NOMO-1 (cell line): ENCODE measurements around the gene HVCN1.
"Not testable (repeated sequence)": the region's sequence is repeated elsewhere in the genome, so short reads cannot be mapped to it uniquely, and the experiment has no call there.

Experiments
- DNase-seq, 2 experiments: peaks; one replicate each; lab custom pipeline; 2025; ENCODE audit not compliant: unreplicated experiment in 2 of 2; lab: John Stamatoyannopoulos, UW

HVCN1 gene

GRCh38 chr12:110668480-110669192 lies 20.3 kb downstream of the HVCN1 start:
- no peak for DNase-seq

- DNase-seq = no peak
Measured at GRCh38 chr12:110667671-110668070, 21.2 kb downstream of the HVCN1 start.

GRCh38 chr12:110666892-110667291 lies 22.0 kb downstream of the HVCN1 start:
- DNase-seq = no peak

GRCh38 chr12:110661337-110661972 lies 27.5 kb downstream of the HVCN1 start:
- DNase-seq = peak; percentile 86 to 91

GRCh38 chr12:110658878-110659277 lies 30.0 kb downstream of the HVCN1 start:
- no peak for DNase-seq

- DNase-seq = no peak
Measured at GRCh38 chr12:110658242-110658641, 30.7 kb downstream of the HVCN1 start.

GRCh38 chr12:110657747-110658146 lies 31.2 kb downstream of the HVCN1 start:
- no peak for DNase-seq

GRCh38 chr12:110656071-110656655 lies 32.8 kb downstream of the HVCN1 start:
- no peak for DNase-seq

- not testable (repeated sequence) for DNase-seq
Measured at GRCh38 chr12:110654238-110654637, 34.7 kb downstream of the HVCN1 start.

GRCh38 chr12:110649341-110649847 lies 39.5 kb downstream of the HVCN1 start:
- peak in 1 of 2 experiments; percentile 59 for DNase-seq

- DNase-seq = no peak
Measured at GRCh38 chr12:110647631-110648040, 41.3 kb downstream of the HVCN1 start.

- no peak for DNase-seq
Measured at GRCh38 chr12:110641521-110641920, 47.4 kb downstream of the HVCN1 start.

GRCh38 chr12:110640275-110641025 lies 48.5 kb downstream of the HVCN1 start:
- no peak for DNase-seq

- peak; percentile 40 to 89 for DNase-seq
Measured at GRCh38 chr12:110639336-110640141, 49.4 kb downstream of the HVCN1 start.

- no peak for DNase-seq
Measured at GRCh38 chr12:110638796-110639195, 50.1 kb downstream of the HVCN1 start.

GRCh38 chr12:110637869-110638441 lies 51.0 kb downstream of the HVCN1 start:
- DNase-seq = no peak

GRCh38 chr12:110636516-110636915 lies 52.4 kb downstream of the HVCN1 start:
- DNase-seq = no peak

GRCh38 chr12:110635055-110635454 lies 53.9 kb downstream of the HVCN1 start:
- no peak for DNase-seq

- DNase-seq = peak in 1 of 2 experiments; percentile 54
Measured at GRCh38 chr12:110627500-110628195, 61.3 kb downstream of the HVCN1 start.
